ENCODE data around the gene ZCCHC17.

- TF ChIP-seq SUZ12 (IDR thresholded peaks at IDR 0.05; ENCODE audit: extremely low read depth, insufficient read depth, insufficient read length): no peak
- TF ChIP-seq YY1 (IDR thresholded peaks at IDR 0.05; ENCODE audit: insufficient read depth, insufficient read length): no peak
Measured at GRCh38 chr1:31354283-31354682, 57.5 kb downstream of the ZCCHC17 start.

Data from NT2/D1 (cell line).